K562 (cell line): ENCODE data around the gene GPC3.

Experiments
- E2F6 ChIP-seq, 2 experiments: IDR thresholded peaks; 2 replicates each; pipeline ENCODE4 v1.6.1; 2011; ENCODE audit warnings: borderline replicate concordance in 1 of 2, control low read depth in 1 of 2, low read depth in 1 of 2, low read length in 1 of 2, mild to moderate bottlenecking in 1 of 2, mixed read lengths in 1 of 2, moderate library complexity in 1 of 2; ENCODE audit not compliant: insufficient read depth in 1 of 2, insufficient read length in 1 of 2, poor library complexity in 1 of 2, severe bottlenecking in 1 of 2; ENCODE audit errors: extremely low read depth in 1 of 2
- ELK1 ChIP-seq: sonication (generic); formaldehyde crosslinking; IDR thresholded peaks from 2 replicates; pipeline ENCODE4 v1.8.1; 2022; ENCODE audit warnings: missing genetic modification reagents
- NFE2L1 ChIP-seq: fragments of 450-650 bp; IDR thresholded peaks from 2 replicates; pipeline ENCODE4 v1.6.1; 2016; ENCODE audit warnings: missing genetic modification characterization, low read depth, mild to moderate bottlenecking, missing compliant biosample characterization, moderate library complexity, borderline replicate concordance
- RNF2 ChIP-seq: sonication (generic); IDR thresholded peaks from 2 replicates; pipeline ENCODE4 v1.6.1; 2016

GRCh38 chrX:133669214-133669613 is 316.2 kb downstream of the GPC3 start:
- no peak for TF ChIP-seq E2F6 (IDR thresholded peaks at IDR 0.05; ENCODE audit: borderline replicate concordance in 1 of 2, extremely low read depth in 1 of 2, insufficient read depth in 1 of 2, insufficient read length in 1 of 2, low read depth in 1 of 2, low read length in 1 of 2, poor library complexity in 1 of 2, severe bottlenecking in 1 of 2)
- TF ChIP-seq RNF2 = no peak
- TF ChIP-seq ELK1 (CRISPR knock-in tag) = no peak
- no peak for TF ChIP-seq NFE2L1
